ENCODE results near the gene COX14. TPM values are rescaled to one million over a fixed set of nuclear protein-coding genes. Genes with fewer than 3 reads are reported as not detected.

Gene COX14
- total RNA-seq, 4 donors from 2014 or later = 106 to 258 (median 118) TPM

- TF ChIP-seq, protein P1, sequence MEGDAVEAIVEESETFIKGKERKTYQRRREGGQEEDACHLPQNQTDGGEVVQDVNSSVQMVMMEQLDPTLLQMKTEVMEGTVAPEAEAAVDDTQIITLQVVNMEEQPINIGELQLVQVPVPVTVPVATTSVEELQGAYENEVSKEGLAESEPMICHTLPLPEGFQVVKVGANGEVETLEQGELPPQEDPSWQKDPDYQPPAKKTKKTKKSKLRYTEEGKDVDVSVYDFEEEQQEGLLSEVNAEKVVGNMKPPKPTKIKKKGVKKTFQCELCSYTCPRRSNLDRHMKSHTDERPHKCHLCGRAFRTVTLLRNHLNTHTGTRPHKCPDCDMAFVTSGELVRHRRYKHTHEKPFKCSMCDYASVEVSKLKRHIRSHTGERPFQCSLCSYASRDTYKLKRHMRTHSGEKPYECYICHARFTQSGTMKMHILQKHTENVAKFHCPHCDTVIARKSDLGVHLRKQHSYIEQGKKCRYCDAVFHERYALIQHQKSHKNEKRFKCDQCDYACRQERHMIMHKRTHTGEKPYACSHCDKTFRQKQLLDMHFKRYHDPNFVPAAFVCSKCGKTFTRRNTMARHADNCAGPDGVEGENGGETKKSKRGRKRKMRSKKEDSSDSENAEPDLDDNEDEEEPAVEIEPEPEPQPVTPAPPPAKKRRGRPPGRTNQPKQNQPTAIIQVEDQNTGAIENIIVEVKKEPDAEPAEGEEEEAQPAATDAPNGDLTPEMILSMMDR (IDR thresholded peaks at IDR 0.05; ENCODE audit: low read depth) = no peak
Observed at GRCh38 chr12:50147281-50147680, 35.2 kb downstream of the COX14 start.

DNA sequence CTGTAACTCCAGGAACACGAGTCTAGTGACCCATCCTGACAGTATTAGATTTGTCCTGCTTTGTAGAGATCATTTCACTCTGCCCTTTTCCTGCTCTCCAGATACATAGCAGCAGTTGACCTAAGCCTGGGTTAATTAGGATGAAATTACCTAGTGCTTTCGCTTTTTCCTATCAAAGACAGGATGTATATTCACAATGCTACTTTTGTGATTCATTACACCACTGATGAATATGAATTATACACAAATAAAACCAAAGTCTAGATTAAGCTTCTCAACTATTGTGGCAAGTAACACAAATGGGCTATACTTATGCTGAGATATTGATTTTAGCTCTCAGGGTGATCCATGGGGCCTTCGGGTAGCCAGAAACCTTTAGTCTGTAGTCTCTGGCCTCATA, 37.3 kb downstream of the COX14 start:
- TF ChIP-seq, protein P1 (IDR thresholded peaks at IDR 0.05; ENCODE audit: low read depth) = no peak

GRCh38 chr12:50151047-50151687, 39.1 kb downstream of the COX14 start:
- TF ChIP-seq, protein P1 (IDR thresholded peaks at IDR 0.05; ENCODE audit: low read depth) = no peak

DNA sequence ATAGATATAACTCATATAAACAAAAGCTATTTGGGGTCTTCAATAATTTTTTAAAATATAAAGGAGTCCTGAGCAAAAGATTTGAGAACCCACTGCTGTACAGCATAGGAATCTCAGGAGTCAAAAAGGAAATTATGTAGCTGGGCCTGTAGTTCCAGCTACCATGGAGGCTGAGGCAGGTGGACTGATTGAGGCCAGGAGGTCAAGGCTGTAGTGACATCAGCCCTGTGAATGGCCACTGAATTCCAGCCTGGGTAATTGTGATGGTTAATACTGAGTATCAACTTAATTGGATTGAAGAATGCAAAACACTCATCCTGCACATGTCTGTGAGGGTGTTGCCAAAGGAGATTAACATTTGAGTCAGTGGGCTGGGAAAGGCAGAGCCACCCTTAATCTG, 44.6 kb downstream of the COX14 start:
- TF ChIP-seq, protein P1 (IDR thresholded peaks at IDR 0.05; ENCODE audit: low read depth) = no peak

- TF ChIP-seq, protein P1 (IDR thresholded peaks at IDR 0.05; ENCODE audit: low read depth) = no peak
Observed at GRCh38 chr12:50157259-50157658, 45.2 kb downstream of the COX14 start.

DNA sequence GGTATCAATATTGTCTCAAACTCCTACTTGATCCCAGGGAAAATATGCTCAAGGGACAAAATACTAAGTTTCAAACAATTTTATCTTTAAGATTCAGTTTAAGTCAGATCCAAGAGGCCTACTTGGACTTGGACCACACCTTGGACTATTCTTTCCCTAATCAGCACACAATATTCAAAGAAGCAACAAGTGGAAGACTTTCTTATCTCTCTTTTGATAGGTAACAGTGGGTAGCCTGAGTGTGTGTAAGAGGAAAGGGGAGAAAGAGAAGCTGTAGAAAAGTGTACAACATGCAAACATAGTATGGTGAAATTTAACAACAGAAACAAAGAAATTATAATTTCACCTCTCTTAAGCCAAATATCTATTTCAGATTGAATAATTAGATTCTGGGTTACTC, 48.6 kb downstream of the COX14 start:
- TF ChIP-seq, protein P1 (IDR thresholded peaks at IDR 0.05; ENCODE audit: low read depth) = no peak

DNA sequence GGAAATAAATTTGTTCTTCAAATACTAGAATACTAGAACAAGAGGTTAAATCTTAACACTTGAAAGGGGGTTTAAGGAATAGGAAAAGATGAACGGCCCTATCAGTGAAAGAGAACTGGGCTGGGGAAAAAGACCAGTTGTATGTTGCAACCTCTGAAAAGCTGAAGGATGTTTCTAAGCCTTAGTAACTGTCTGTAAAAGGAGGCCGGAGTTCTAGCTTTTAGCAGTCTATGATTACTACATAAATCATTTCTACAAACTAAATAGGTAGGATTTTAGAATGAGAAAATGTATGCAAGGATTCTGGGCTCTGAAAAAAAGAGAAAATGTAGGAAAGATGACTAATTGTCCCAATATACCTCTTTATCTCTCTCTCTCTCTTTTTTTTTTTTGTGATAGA, 50.2 kb downstream of the COX14 start:
- TF ChIP-seq, protein P1 (IDR thresholded peaks at IDR 0.05; ENCODE audit: low read depth) = no peak

All from subcutaneous adipose tissue (tissue), 4 donors.